SK-N-SH treated with all-trans-retinoic acid at 6 μM for 48 hours (cell line): Measurements from ENCODE around the gene MICALL2.

Experiments used
- ATAC-seq: fragments of 200-7000 bp; cut with Tn5 transposase; 3 replicates; pipeline ENCODE4 v1.9.1; 2020; ENCODE audit warnings: mild to moderate bottlenecking, moderate library complexity
- ARNTL ChIP-seq: fragments of 450-650 bp; formaldehyde crosslinking; IDR thresholded peaks from 2 replicates; pipeline ENCODE4 v1.5.0; 2020; ENCODE audit warnings: low read depth, mild to moderate bottlenecking, moderate library complexity, borderline replicate concordance
- CSDC2 ChIP-seq: fragments of 250-450 bp; sonication (Bioruptor Pico); IDR thresholded peaks from 2 replicates; pipeline ENCODE4 v1.5.0; 2020; ENCODE audit warnings: mild to moderate bottlenecking, moderate library complexity
- ESRRG ChIP-seq: fragments of 250-450 bp; sonication (Bioruptor Pico); IDR thresholded peaks from 2 replicates; pipeline ENCODE4 v1.6.1; 2021; ENCODE audit warnings: mild to moderate bottlenecking
- GLIS3 ChIP-seq: fragments of 250-450 bp; sonication (Bioruptor Pico); IDR thresholded peaks from 2 replicates; pipeline ENCODE4 v1.5.0; 2020; ENCODE audit warnings: mild to moderate bottlenecking, moderate library complexity
- OSR1 ChIP-seq: fragments of 250-450 bp; sonication (Bioruptor Pico); IDR thresholded peaks from 2 replicates; pipeline ENCODE4 v1.8.0; 2022; ENCODE audit warnings: moderate library complexity, mild to moderate bottlenecking, inconsistent platforms
- PPARA ChIP-seq: fragments of 250-450 bp; sonication (Bioruptor Pico); IDR thresholded peaks from 2 replicates; pipeline ENCODE4 v1.5.0; 2020; ENCODE audit warnings: mild to moderate bottlenecking, borderline replicate concordance
- TOX ChIP-seq: fragments of 250-450 bp; sonication (Bioruptor Pico); IDR thresholded peaks from 2 replicates; pipeline ENCODE4 v1.8.0; 2021; ENCODE audit warnings: mild to moderate bottlenecking, moderate library complexity, borderline replicate concordance
- ZC3H10 ChIP-seq: fragments of 250-450 bp; sonication (Bioruptor Pico); IDR thresholded peaks from 2 replicates; pipeline ENCODE4 v1.5.1; 2021; ENCODE audit warnings: mild to moderate bottlenecking, moderate library complexity
- ZFP3 ChIP-seq: fragments of 250-450 bp; sonication (Bioruptor Pico); IDR thresholded peaks from 2 replicates; pipeline ENCODE4 v1.5.0; 2020; ENCODE audit warnings: mild to moderate bottlenecking, moderate library complexity
- ZFP30 ChIP-seq: fragments of 450-650 bp; formaldehyde crosslinking; IDR thresholded peaks from 2 replicates; pipeline ENCODE4 v1.5.0; 2022; ENCODE audit warnings: mild to moderate bottlenecking, moderate library complexity
- ZNF565 ChIP-seq: fragments of 450-650 bp; formaldehyde crosslinking; conservative IDR thresholded peaks from 2 replicates; pipeline ENCODE4 v1.5.0; 2020; ENCODE audit warnings: low read depth, mild to moderate bottlenecking, moderate library complexity
- ZNF70 ChIP-seq: fragments of 450-650 bp; formaldehyde crosslinking; IDR thresholded peaks from 2 replicates; pipeline ENCODE4 v1.5.0; 2020; ENCODE audit warnings: mild to moderate bottlenecking, moderate library complexity
- ZNF8 ChIP-seq: fragments of 450-650 bp; formaldehyde crosslinking; IDR thresholded peaks from 2 replicates; pipeline ENCODE4 v1.5.0; 2020; ENCODE audit warnings: mild to moderate bottlenecking, moderate library complexity
- TF ChIP-seq, protein P1 (sequence below): fragments of 250-450 bp; sonication (Bioruptor Pico); IDR thresholded peaks from 2 replicates; pipeline ENCODE4 v1.5.0; 2020; ENCODE audit warnings: mild to moderate bottlenecking, moderate library complexity
- TF ChIP-seq, protein P2 (sequence below): fragments of 250-450 bp; sonication (Bioruptor Pico); IDR thresholded peaks from 2 replicates; pipeline ENCODE4 v1.5.1; 2021; ENCODE audit warnings: mild to moderate bottlenecking, moderate library complexity
- TF ChIP-seq, protein P3 (sequence below): fragments of 250-450 bp; sonication (Bioruptor Pico); IDR thresholded peaks from 2 replicates; pipeline ENCODE4 v1.8.0; 2021; ENCODE audit warnings: low read depth, mild to moderate bottlenecking, moderate library complexity, borderline replicate concordance
- TF ChIP-seq, protein P4 (sequence below): fragments of 250-450 bp; sonication (Bioruptor Pico); IDR thresholded peaks from 2 replicates; pipeline ENCODE4 v1.5.1; 2020; ENCODE audit warnings: low read depth, mild to moderate bottlenecking, moderate library complexity

MICALL2 gene

DNA sequence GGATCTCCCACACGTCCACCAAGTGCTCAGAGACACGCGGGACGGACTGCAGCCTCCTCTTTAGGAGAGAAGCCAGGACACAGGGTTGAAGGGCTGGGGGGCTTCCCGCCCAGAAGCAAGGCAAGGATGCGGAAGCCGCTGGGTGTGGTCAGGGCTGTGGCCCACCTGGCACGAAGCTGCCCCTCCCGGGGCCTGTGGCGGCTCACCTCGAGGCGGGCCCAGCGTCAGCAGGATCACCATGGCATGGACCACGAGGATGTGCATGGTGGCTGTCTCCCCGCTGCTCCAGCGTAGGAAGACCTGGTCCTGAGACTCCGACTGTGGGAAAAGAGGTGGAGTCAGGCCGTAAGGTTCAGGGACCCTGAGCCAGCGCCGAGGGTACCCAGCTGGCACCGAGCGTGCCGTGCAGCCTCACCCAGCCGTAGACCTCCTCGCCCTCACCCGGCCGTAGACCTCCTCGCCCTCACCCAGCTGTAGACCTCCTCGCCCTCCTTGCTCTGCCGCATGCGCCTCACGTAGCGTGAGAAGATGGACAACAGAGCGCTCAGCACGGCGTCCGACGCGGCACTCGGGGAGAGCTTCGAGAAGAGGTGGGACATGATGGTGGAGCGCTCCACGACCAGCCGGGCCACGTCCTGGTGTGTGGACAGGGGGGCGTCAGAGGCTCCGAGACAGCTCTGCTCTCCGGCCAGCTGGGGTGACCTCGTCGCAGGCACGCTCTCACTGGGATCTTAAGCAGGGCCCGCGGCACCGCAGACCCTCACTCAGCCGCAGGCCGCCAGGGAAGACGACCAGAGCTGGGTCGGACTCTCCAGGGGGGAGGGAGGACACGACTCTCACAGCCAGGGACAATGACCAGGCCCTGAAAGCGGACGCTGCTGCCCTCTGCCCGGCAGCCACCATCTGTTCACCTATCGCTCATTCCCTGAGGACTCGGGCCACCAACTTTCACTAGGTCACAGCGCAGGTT, 24.6 kb upstream of the MICALL2 start:
- ATAC-seq: no peak
- TF ChIP-seq OSR1 (CRISPR knock-in tag): no peak

DNA sequence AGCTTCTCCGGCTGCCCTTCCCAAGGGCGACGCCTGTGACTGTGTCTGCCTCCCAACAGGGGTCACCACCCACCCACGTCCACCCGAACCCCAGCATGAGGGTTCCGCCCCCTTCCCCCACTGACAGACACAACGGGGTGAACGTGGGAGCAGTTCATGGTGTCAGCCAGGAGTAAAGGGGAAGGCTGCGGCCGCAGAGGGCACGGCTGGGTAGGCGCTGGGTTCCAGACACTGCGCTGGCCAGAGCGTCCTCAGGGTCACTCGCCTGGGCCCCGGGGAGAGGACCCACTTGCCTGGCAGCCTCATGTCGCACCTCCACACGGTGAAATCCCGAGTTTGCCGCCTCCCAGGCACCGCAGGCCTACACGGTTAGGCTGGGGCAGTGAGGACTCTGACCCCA, 23.8 kb upstream of the MICALL2 start:
- TF ChIP-seq, protein P1, sequence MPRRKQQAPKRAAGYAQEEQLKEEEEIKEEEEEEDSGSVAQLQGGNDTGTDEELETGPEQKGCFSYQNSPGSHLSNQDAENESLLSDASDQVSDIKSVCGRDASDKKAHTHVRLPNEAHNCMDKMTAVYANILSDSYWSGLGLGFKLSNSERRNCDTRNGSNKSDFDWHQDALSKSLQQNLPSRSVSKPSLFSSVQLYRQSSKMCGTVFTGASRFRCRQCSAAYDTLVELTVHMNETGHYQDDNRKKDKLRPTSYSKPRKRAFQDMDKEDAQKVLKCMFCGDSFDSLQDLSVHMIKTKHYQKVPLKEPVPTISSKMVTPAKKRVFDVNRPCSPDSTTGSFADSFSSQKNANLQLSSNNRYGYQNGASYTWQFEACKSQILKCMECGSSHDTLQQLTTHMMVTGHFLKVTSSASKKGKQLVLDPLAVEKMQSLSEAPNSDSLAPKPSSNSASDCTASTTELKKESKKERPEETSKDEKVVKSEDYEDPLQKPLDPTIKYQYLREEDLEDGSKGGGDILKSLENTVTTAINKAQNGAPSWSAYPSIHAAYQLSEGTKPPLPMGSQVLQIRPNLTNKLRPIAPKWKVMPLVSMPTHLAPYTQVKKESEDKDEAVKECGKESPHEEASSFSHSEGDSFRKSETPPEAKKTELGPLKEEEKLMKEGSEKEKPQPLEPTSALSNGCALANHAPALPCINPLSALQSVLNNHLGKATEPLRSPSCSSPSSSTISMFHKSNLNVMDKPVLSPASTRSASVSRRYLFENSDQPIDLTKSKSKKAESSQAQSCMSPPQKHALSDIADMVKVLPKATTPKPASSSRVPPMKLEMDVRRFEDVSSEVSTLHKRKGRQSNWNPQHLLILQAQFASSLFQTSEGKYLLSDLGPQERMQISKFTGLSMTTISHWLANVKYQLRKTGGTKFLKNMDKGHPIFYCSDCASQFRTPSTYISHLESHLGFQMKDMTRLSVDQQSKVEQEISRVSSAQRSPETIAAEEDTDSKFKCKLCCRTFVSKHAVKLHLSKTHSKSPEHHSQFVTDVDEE: no peak
- no peak for TF ChIP-seq ZC3H10
- no peak for TF ChIP-seq TOX (CRISPR knock-in tag)
- no peak for TF ChIP-seq ZFP3 (CRISPR knock-in tag)
- no peak for TF ChIP-seq ZNF8
- no peak for TF ChIP-seq ZNF565 (CRISPR knock-in tag)
- TF ChIP-seq ARNTL (CRISPR knock-in tag): no peak
- no peak for TF ChIP-seq OSR1 (CRISPR knock-in tag)
- no peak for ATAC-seq

DNA sequence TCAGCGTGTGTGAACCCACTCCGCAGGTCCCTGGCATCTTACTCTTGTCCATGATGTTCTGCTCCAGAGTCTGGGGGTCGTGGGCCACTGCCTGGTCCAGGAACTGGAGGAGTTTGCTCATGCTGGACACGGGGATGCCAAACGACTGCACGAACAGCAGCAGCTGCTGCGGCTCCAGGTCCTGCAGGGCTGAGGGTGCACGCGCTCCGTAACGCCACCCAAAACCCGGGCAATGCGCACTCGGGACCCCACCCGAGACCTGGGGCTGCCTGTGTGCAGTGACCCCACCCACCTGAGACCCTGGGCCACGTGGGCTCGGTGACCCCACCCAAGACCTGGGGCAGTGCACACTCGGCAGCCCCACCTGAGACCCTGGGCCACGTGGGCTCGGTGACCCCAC, 22.0 kb upstream of the MICALL2 start:
- TF ChIP-seq, protein P1: no peak
- TF ChIP-seq, protein P2, sequence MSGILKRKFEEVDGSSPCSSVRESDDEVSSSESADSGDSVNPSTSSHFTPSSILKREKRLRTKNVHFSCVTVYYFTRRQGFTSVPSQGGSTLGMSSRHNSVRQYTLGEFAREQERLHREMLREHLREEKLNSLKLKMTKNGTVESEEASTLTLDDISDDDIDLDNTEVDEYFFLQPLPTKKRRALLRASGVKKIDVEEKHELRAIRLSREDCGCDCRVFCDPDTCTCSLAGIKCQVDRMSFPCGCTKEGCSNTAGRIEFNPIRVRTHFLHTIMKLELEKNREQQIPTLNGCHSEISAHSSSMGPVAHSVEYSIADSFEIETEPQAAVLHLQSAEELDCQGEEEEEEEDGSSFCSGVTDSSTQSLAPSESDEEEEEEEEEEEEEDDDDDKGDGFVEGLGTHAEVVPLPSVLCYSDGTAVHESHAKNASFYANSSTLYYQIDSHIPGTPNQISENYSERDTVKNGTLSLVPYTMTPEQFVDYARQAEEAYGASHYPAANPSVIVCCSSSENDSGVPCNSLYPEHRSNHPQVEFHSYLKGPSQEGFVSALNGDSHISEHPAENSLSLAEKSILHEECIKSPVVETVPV: no peak
- no peak for TF ChIP-seq ZFP3 (CRISPR knock-in tag)
- ATAC-seq: no peak

DNA sequence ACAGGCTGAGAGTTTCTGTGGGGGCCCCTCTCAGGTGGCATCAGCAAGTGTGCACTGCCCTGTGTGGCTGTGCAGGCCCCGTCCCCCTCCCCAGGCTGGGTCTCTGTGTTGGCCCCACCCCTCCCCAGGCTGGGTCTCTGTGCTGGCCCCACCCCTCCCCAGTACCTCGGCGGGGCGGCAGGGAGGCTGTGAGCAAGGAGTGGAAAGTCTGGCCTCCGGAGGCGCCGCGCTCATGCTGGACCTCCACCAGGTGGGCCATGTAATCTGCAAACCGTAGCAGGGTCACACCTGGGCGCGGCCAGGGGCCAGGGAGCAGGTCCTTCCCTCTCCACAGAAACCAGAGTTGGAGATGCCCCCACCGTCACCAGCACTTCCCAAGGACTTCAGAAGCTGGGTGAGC, 21.4 kb upstream of the MICALL2 start:
- TF ChIP-seq ZFP3 (CRISPR knock-in tag): no peak
- no peak for TF ChIP-seq ZNF70 (CRISPR knock-in tag)
- TF ChIP-seq, protein P1: no peak
- no peak for TF ChIP-seq ZFP30 (CRISPR knock-in tag)
- no peak for TF ChIP-seq TOX (CRISPR knock-in tag)
- TF ChIP-seq GLIS3 (CRISPR knock-in tag): no peak
- ATAC-seq: no peak

DNA sequence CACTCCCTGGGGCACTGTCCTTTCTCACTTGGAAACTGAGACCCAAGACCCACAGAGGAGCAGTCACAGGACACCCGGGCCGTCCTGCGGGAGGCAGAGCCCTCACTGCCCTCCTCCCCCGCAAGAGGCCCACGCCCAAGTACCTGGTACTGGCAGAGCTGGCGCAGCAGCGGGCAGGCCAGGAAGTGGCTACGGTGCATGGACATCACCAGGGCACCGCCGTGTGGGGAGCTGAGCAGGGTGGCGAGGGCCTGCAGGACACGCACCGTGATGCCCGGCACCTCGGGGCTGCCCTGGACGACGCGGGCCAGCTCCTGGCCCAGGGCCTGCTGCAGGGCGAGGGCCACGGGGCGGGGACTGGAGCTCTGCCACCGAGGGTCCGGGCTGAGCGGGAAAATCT, 20.0 kb upstream of the MICALL2 start:
- ATAC-seq: no peak
- TF ChIP-seq ZC3H10 (no peak), ESRRG (CRISPR knock-in tag) (no peak), CSDC2 (CRISPR knock-in tag) (no peak), PPARA (no peak), TOX (CRISPR knock-in tag) (no peak), OSR1 (CRISPR knock-in tag) (no peak), ZNF70 (CRISPR knock-in tag) (no peak)
- TF ChIP-seq, protein P3, sequence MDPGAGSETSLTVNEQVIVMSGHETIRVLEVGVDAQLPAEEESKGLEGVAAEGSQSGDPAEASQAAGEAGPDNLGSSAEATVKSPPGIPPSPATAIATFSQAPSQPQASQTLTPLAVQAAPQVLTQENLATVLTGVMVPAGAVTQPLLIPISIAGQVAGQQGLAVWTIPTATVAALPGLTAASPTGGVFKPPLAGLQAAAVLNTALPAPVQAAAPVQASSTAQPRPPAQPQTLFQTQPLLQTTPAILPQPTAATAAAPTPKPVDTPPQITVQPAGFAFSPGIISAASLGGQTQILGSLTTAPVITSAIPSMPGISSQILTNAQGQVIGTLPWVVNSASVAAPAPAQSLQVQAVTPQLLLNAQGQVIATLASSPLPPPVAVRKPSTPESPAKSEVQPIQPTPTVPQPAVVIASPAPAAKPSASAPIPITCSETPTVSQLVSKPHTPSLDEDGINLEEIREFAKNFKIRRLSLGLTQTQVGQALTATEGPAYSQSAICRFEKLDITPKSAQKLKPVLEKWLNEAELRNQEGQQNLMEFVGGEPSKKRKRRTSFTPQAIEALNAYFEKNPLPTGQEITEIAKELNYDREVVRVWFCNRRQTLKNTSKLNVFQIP (CRISPR knock-in tag): no peak
- TF ChIP-seq, protein P4, sequence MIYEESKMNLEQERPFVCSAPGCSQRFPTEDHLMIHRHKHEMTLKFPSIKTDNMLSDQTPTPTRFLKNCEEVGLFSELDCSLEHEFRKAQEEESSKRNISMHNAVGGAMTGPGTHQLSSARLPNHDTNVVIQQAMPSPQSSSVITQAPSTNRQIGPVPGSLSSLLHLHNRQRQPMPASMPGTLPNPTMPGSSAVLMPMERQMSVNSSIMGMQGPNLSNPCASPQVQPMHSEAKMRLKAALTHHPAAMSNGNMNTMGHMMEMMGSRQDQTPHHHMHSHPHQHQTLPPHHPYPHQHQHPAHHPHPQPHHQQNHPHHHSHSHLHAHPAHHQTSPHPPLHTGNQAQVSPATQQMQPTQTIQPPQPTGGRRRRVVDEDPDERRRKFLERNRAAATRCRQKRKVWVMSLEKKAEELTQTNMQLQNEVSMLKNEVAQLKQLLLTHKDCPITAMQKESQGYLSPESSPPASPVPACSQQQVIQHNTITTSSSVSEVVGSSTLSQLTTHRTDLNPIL: no peak
- TF ChIP-seq, protein P2: no peak
